HepG2 (cell line): ENCODE measurements around the gene PRXL2A. TPM values are rescaled to one million over a fixed set of nuclear protein-coding genes. Genes with fewer than 3 reads are reported as not detected.

Experiments used
- CBFB ChIP-seq: sonication (generic); formaldehyde crosslinking; IDR thresholded peaks from 2 replicates; pipeline ENCODE4 v1.4.0; 2020; ENCODE audit warnings: missing genetic modification reagents
- CBX5 ChIP-seq: sonication (generic); formaldehyde crosslinking; IDR thresholded peaks from 2 replicates; pipeline ENCODE4 v1.4.0; 2020; ENCODE audit warnings: missing genetic modification reagents, borderline replicate concordance
- CSRNP1 ChIP-seq: sonication (generic); formaldehyde crosslinking; IDR thresholded peaks from 2 replicates; pipeline ENCODE4 v1.8.1; 2023; ENCODE audit warnings: mild to moderate bottlenecking, missing genetic modification reagents
- DNMT1 ChIP-seq: sonication (generic); formaldehyde crosslinking; IDR thresholded peaks from 2 replicates; pipeline ENCODE4 v1.5.1; 2020; ENCODE audit warnings: mild to moderate bottlenecking, missing genetic modification reagents
- DRAP1 ChIP-seq: IDR thresholded peaks from 2 replicates; pipeline ENCODE4 v1.6.1; 2016; ENCODE audit warnings: missing genetic modification reagents, missing compliant biosample characterization
- FOXA3 ChIP-seq: IDR thresholded peaks from 2 replicates; pipeline ENCODE4 v1.6.1; 2016; ENCODE audit warnings: missing genetic modification reagents, missing compliant biosample characterization
- HES4 ChIP-seq: sonication (generic); formaldehyde crosslinking; IDR thresholded peaks from 2 replicates; pipeline ENCODE4 v1.9.0; 2021; ENCODE audit warnings: mild to moderate bottlenecking, missing genetic modification reagents, borderline replicate concordance
- IKZF1 ChIP-seq: fragments of 450-650 bp; IDR thresholded peaks from 2 replicates; pipeline ENCODE4 v1.7.1; 2016
- IRX3 ChIP-seq: sonication (generic); formaldehyde crosslinking; IDR thresholded peaks from 2 replicates; pipeline ENCODE4 v1.8.1; 2023; ENCODE audit warnings: mild to moderate bottlenecking, low read depth, missing genetic modification reagents, borderline replicate concordance
- MXD1 ChIP-seq: sonication (generic); formaldehyde crosslinking; IDR thresholded peaks from 2 replicates; pipeline ENCODE4 v1.4.0; 2020; ENCODE audit warnings: mild to moderate bottlenecking, missing genetic modification reagents
- NFYC ChIP-seq: IDR thresholded peaks from 2 replicates; pipeline ENCODE4 v1.6.1; 2016; ENCODE audit warnings: missing genetic modification reagents, missing compliant biosample characterization
- ONECUT2 ChIP-seq: sonication (generic); formaldehyde crosslinking; IDR thresholded peaks from 2 replicates; pipeline ENCODE4 v1.4.0; 2020; ENCODE audit warnings: missing genetic modification reagents
- PRDM10 ChIP-seq: sonication (generic); formaldehyde crosslinking; IDR thresholded peaks from 2 replicates; pipeline ENCODE4 v1.4.0; 2020; ENCODE audit warnings: low read depth, missing genetic modification reagents
- ZNF263 ChIP-seq: sonication (generic); formaldehyde crosslinking; IDR thresholded peaks from 2 replicates; pipeline ENCODE4 v1.4.0; 2020; ENCODE audit warnings: missing genetic modification reagents
- ZNF274 ChIP-seq: sonication (generic); formaldehyde crosslinking; IDR thresholded peaks from 2 replicates; pipeline ENCODE4 v1.5.1; 2020; ENCODE audit warnings: mild to moderate bottlenecking, missing genetic modification reagents
- ZNF282 ChIP-seq: fragments of 450-650 bp; IDR thresholded peaks from 2 replicates; pipeline ENCODE4 v1.6.1; 2018; ENCODE audit not compliant: partially characterized antibody
- ZNF326 ChIP-seq: sonication (generic); formaldehyde crosslinking; IDR thresholded peaks from 2 replicates; pipeline ENCODE4 v1.4.0; 2020; ENCODE audit warnings: missing genetic modification reagents, borderline replicate concordance
- ZNF598 ChIP-seq: sonication (generic); formaldehyde crosslinking; IDR thresholded peaks from 2 replicates; pipeline ENCODE4 v1.5.1; 2020; ENCODE audit warnings: mild to moderate bottlenecking, missing genetic modification reagents, borderline replicate concordance
- ZNF672 ChIP-seq: sonication (generic); formaldehyde crosslinking; IDR thresholded peaks from 2 replicates; pipeline ENCODE4 v1.8.1; 2022; ENCODE audit warnings: missing genetic modification reagents
- ZNF703 ChIP-seq: sonication (generic); formaldehyde crosslinking; IDR thresholded peaks from 2 replicates; pipeline ENCODE4 v1.5.1; 2020; ENCODE audit warnings: missing genetic modification reagents, mild to moderate bottlenecking, moderate library complexity, borderline replicate concordance
- ZNF83 ChIP-seq: sonication (generic); formaldehyde crosslinking; IDR thresholded peaks from 2 replicates; pipeline ENCODE4 v1.4.0; 2020; ENCODE audit warnings: missing genetic modification reagents, mild to moderate bottlenecking, borderline replicate concordance
- ZNF891 ChIP-seq: sonication (generic); formaldehyde crosslinking; IDR thresholded peaks from 2 replicates; pipeline ENCODE4 v1.5.0; 2020; ENCODE audit warnings: mild to moderate bottlenecking, missing genetic modification reagents
- ZSCAN25 ChIP-seq: sonication (generic); formaldehyde crosslinking; IDR thresholded peaks from 2 replicates; pipeline ENCODE4 v1.8.0; 2022; ENCODE audit warnings: mild to moderate bottlenecking, missing genetic modification reagents
- polyA plus RNA-seq, 8 experiments: library from polyadenylated mRNA; depleted of rRNA in 3 of 8; stranded (reverse) in 7 of 8; unstranded in 1 of 8; fragments of >200 nt; fragmentation: Illumina TruSeq in 4 of 8; extraction: Trizol in 4 of 8; gene quantifications; 2 replicates each; pipeline versions ENCODE4 v1.2.1 to v1.2.3, GENCODE V29; 2011 to 2016; ENCODE audit warnings: low read depth in 4 of 8, missing spikeins in 1 of 8, mixed read lengths in 1 of 8; ENCODE audit not compliant: insufficient read depth in 1 of 8
- total RNA-seq, 5 experiments: library from RNA; depleted of rRNA; stranded (reverse); fragments of >200 nt; fragmentation: Illumina TruSeq; extraction: Trizol; gene quantifications; 2 replicates each; pipeline ENCODE4 v1.2.3, GENCODE V29; 2016; ENCODE audit warnings: low read depth in 1 of 5
- TF ChIP-seq, protein P1 (sequence below): sonication (generic); formaldehyde crosslinking; IDR thresholded peaks from 2 replicates; pipeline ENCODE4 v1.5.0; 2020; ENCODE audit warnings: missing genetic modification reagents

Gene PRXL2A
- total and polyA plus RNA-seq, 2 of the 13 experiments (the other 11 are each of a cell fraction or from before 2014, with no cell fraction given): 43.9 to 79.9 TPM

- no peak for TF ChIP-seq ZSCAN25 (CRISPR knock-in tag)
- TF ChIP-seq ZNF326: no peak
- no peak for TF ChIP-seq IKZF1
- no peak for TF ChIP-seq ZNF672 (CRISPR knock-in tag)
- TF ChIP-seq ONECUT2: no peak
- no peak for TF ChIP-seq DNMT1 (CRISPR knock-in tag)
- TF ChIP-seq CBFB (CRISPR knock-in tag): no peak
- no peak for TF ChIP-seq IRX3
- TF ChIP-seq ZNF282: no peak
- TF ChIP-seq, protein P1, sequence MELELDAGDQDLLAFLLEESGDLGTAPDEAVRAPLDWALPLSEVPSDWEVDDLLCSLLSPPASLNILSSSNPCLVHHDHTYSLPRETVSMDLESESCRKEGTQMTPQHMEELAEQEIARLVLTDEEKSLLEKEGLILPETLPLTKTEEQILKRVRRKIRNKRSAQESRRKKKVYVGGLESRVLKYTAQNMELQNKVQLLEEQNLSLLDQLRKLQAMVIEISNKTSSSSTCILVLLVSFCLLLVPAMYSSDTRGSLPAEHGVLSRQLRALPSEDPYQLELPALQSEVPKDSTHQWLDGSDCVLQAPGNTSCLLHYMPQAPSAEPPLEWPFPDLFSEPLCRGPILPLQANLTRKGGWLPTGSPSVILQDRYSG (CRISPR knock-in tag): no peak
- no peak for TF ChIP-seq DRAP1 (CRISPR knock-in tag)
- no peak for TF ChIP-seq PRDM10 (CRISPR knock-in tag)
- peak; percentile 61; the same call in 1 of the 2 replicates for TF ChIP-seq HES4 (CRISPR knock-in tag)
- no peak for TF ChIP-seq CBX5 (CRISPR knock-in tag)
- TF ChIP-seq ZNF83: no peak
- TF ChIP-seq ZNF263: no peak
- no peak for TF ChIP-seq MXD1 (CRISPR knock-in tag)
- TF ChIP-seq ZNF891: no peak
- TF ChIP-seq ZNF274 (CRISPR knock-in tag): peak; percentile 22; the same call in 1 of the 2 replicates
- TF ChIP-seq ZNF703 (CRISPR knock-in tag): no peak
- TF ChIP-seq FOXA3 (CRISPR knock-in tag): no peak
- peak; percentile 26; the same call in 1 of the 2 replicates for TF ChIP-seq ZNF598 (CRISPR knock-in tag)
- TF ChIP-seq NFYC (CRISPR knock-in tag): no peak
- 0 out of 2 replicates have a peak, but pooled peaks have one; percentile 50 for TF ChIP-seq CSRNP1
These were observed 44.9 kb downstream of the PRXL2A start (continued) for GRCh38 chr10:80453056-80453841.
